ENCODE data around the gene MRPS31.
"Not testable (repeated sequence)": the region's sequence is repeated elsewhere in the genome, so short reads cannot be mapped to it uniquely, and the experiment has no call there.

MRPS31 gene

DNA sequence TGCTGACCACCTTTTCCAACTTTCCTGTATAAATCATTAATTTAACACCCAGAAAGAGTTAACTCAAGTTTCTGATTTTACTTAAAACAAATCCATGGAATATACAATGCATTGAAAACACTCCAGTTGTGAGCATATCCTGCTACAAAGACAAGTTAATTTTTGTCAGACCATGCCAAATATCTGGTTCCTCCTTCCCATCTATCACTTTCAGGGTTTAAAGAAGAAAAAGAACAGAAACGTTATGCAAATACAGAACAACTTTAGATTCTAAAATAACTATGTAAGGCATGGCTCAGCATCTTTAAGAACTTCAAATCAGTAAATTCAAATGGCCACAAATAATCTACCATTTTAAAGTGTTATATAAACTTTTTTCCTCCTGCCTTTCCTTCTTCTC, 14.9 kb downstream of the MRPS31 start:
- no peak overlapping the region for H3K4me3 ChIP-seq
- H3K27me3 ChIP-seq, result no peaks in the 10 kb centered on the region
- TF ChIP-seq Cebpa-rat (IDR thresholded peaks at IDR 0.05), result no peak
- H3K36me3 ChIP-seq, result peaks cover 62 to 99% (median 92%) of the 10 kb centered on the region in 11 experiments
- no peaks in the 10 kb centered on the region for H3K4me1 ChIP-seq
- no peak overlapping the region for H3K9ac ChIP-seq
- H3K27ac ChIP-seq, result no peak overlapping the region
- H3K4me2 ChIP-seq, result no peak overlapping the region
- no peaks in the 10 kb centered on the region for H3K9me3 ChIP-seq (replicated peaks in 1 of 11)
- no peaks in the 10 kb centered on the region; a peak in 1 of 22 replicates for H4K20me1 ChIP-seq

DNA sequence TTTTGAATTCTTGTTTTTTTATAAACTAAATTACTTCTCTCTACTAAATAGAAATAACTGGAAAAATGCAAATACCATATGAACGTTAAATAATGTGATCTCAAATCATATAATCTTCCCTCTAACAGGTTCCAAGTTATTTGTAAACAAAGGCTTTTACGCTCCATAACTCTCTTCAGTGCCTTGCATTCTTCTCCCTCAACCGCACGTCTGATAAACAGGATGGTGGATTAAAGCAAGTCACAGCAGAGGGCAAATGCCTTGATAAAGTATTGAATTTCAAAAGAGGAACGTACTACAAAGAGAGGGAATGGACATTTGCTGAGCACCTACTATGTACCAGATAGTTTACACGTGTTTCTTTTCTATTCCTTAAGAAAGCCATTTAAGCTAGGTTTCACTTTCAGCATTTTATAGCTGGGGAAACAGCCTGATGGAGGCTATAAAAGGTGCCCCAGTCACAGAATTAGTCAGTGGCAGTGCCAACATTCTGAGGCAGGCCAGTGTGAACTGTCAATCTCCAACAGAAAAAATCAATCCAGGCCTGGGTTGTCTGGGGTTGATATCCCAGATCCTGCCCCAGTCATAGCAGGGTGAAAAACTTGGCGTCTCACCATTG, 15.8 kb downstream of the MRPS31 start:
- H3K36me3 ChIP-seq, result peaks cover 58 to 94% (median 87%) of the 10 kb centered on the region in 11 experiments
- no peak overlapping the region for H3K27ac ChIP-seq
- no peak overlapping the region for H3K4me3 ChIP-seq
- no peaks in the 10 kb centered on the region for H3K27me3 ChIP-seq
- H3K4me2 ChIP-seq, result no peak overlapping the region
- H3K9me3 ChIP-seq (replicated peaks in 1 of 11), result no peaks in the 10 kb centered on the region
- no peak overlapping the region for H3K9ac ChIP-seq
- H3K4me1 ChIP-seq, result no peaks in the 10 kb centered on the region
- no peaks in the 10 kb centered on the region; a peak in 1 of 22 replicates for H4K20me1 ChIP-seq
- no peak for TF ChIP-seq Cebpa-rat (IDR thresholded peaks at IDR 0.05)

DNA sequence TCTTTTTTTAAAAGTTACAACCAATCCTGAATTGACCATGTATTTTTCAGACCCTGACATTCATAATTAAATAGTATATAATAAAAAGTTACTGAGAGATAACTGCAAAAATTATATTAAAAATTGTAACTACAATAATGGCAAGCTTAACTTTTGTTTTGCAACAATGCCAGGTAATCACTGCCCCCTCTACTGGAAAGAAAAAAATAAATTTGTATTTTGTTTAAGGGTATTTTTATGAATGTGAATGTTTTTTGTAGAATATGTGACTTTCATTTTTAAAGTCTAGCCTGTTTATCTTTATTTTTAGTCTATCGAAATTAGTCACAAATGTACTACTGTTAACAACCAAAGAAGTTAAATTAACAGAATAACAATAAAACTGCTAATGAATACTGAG, 21.7 kb downstream of the MRPS31 start:
- TF ChIP-seq Cebpa-rat (IDR thresholded peaks at IDR 0.05), result no peak
- no peak overlapping the region for H3K4me2 ChIP-seq
- H3K27me3 ChIP-seq, result no peaks in the 10 kb centered on the region
- H3K27ac ChIP-seq, result no peak overlapping the region
- H3K9me3 ChIP-seq (replicated peaks in 1 of 11), result no peaks in the 10 kb centered on the region
- H3K36me3 ChIP-seq, result peaks cover 34 to 87% (median 78%) of the 10 kb centered on the region in 11 experiments
- no peak overlapping the region for H3K9ac ChIP-seq
- no peaks in the 10 kb centered on the region for H3K4me1 ChIP-seq
- no peaks in the 10 kb centered on the region for H4K20me1 ChIP-seq
- H3K4me3 ChIP-seq, result no peak overlapping the region

DNA sequence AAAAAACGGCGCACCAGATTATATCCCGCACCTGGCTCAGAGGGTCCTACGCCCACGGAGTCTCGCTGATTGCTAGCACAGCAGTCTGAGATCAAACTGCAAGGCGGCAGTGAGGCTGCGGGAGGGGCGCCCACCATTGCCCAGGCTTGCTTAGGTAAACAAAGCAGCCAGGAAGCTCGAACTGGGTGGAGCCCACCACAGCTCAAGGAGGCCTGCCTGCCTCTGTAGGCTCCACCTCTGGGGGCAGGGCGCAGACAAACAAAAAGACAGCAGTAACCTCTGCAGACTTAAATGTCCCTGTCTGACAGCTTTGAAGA, 35.8 kb downstream of the MRPS31 start:
- not testable (repeated sequence) for H4K20me1 ChIP-seq; H3K4me3 ChIP-seq; H3K27ac ChIP-seq; H3K4me2 ChIP-seq; H3K9ac ChIP-seq; H3K27me3 ChIP-seq; H3K4me1 ChIP-seq; H3K9me3 ChIP-seq (replicated peaks in 1 of 11)
- peaks cover 4 to 43% (median 30%) of the 10 kb centered on the region in 11 experiments; a peak in 20 of 22 replicates for H3K36me3 ChIP-seq

DNA sequence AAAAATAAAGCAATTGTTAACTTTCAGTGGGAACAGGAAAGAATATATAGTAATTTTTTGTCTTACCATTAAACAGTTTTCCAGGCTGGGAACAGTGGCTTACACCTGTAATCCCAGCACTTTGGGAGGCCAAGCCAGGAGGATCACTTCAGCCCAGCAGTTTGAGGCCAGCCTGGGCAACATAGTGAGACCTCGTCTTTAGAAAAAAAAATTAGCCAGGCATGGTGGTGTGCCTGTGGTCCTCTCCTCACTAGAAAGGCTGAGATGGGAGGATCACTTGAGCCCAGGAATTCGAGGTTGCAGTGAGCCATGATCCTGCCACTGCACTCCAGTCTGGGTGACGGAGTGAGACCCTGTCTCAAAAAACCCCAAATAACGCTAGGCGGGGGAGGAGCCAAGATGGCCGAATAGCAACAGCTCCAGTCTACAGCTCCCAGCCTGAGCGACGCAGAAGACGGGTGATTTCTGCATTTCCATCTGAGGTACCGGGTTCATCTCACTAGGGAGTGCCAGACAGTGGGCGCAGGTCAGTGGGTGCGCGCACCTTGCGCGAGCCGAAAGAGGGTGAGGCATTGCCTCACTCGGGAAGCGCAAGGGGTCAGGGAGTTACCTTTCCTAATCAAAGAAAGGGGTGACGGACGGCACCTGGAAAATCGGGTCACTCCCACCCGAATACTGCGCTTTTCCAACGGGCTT, 36.3 kb downstream of the MRPS31 start:
- not testable (repeated sequence) for H3K4me2 ChIP-seq; H3K9ac ChIP-seq; H3K9me3 ChIP-seq (replicated peaks in 1 of 11); H3K27me3 ChIP-seq; H3K4me1 ChIP-seq; H3K4me3 ChIP-seq; H4K20me1 ChIP-seq; H3K27ac ChIP-seq
- H3K36me3 ChIP-seq, result peaks cover 9 to 48% (median 32%) of the 10 kb centered on the region in 11 experiments; a peak in 20 of 22 replicates

DNA sequence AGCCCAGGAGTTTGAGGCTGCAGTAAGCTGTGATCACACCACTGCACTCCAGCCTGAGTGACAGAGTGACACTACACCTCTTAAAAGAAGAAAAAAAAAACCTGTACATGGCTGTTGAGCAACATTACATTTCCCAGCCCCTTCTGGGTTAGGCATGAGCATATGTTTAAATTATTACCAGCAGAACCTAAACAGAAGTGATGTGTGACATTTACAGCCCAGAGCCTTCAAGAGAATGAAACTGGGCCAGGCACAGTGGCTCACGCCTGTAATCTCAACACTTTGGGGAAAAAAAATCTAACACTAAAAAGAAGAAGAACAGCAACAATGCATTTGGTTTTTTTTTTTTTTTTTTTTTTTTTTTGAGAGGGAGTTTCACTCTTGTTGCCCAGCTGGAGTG, 38.3 kb downstream of the MRPS31 start:
- Histone ChIP-seq H3K27me3 (no peaks in the 10 kb centered on the region), H3K4me2 (no peak overlapping the region), H3K36me3 (peaks cover 22 to 65% (median 49%) of the 10 kb centered on the region in 11 experiments), H4K20me1 (no peaks in the 10 kb centered on the region), H3K27ac (no peak overlapping the region), H3K4me1 (no peaks in the 10 kb centered on the region), H3K9me3 (replicated peaks in 1 of 11) (no peaks in the 10 kb centered on the region), H3K9ac (no peak overlapping the region), H3K4me3 (no peak overlapping the region)
- TF ChIP-seq Cebpa-rat (IDR thresholded peaks at IDR 0.05), result no peak

DNA sequence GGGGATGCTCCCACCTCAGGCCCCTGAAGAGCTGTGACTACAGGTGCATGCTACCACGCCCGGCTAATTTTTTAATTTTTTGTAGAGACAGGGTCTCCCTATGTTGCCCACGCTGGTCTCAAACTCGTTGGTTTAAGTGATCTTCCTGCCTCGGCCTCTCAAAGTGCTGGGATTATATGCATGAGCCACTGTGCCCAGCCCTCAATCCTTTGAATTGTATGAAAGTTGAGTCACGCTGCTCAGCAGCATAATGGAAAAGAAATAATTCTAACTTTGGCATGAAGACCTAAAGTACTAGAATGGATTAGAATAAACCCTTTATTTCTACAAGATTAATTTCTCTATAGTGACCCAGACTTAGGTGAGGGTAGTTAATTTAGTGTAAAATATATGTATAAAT, 42.4 kb downstream of the MRPS31 start:
- H3K9me3 ChIP-seq (replicated peaks in 1 of 11), result no peaks in the 10 kb centered on the region
- H3K36me3 ChIP-seq, result peaks cover 29 to 81% (median 52%) of the 10 kb centered on the region in 11 experiments
- no peak for TF ChIP-seq Cebpa-rat (IDR thresholded peaks at IDR 0.05)
- H3K4me2 ChIP-seq, result no peak overlapping the region
- no peaks in the 10 kb centered on the region for H3K4me1 ChIP-seq
- H3K4me3 ChIP-seq, result no peak overlapping the region
- H3K27ac ChIP-seq, result no peak overlapping the region
- H4K20me1 ChIP-seq, result no peaks in the 10 kb centered on the region
- H3K9ac ChIP-seq, result no peak overlapping the region
- no peaks in the 10 kb centered on the region for H3K27me3 ChIP-seq

DNA sequence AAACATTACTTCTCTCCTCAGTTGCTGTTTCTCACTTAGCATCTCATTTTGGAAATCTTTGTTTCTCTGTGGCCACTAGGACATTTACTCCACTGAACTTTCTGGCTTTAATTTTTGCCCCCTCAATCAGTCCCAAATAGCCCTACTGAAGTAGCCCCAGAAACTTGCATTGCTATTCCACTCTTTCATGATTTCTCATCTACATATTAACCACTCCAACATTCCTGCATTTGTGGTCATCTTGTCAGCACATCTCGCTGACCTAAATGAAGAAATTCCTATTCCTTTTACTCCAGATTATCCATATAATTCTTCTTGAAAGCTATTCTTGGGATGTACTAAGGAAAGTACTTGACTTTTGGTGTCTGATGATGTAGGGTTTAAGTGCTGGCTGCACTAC, 56.6 kb downstream of the MRPS31 start:
- Histone ChIP-seq H3K9me3 (replicated peaks in 1 of 11) (peaks cover 17 to 39% (median 23%) of the 10 kb centered on the region in 11 experiments), H3K36me3 (peaks cover 31 to 70% (median 45%) of the 10 kb centered on the region in 11 experiments)
- H3K27me3 ChIP-seq, H3K27ac ChIP-seq, H3K4me3 ChIP-seq, H3K4me1 ChIP-seq, H3K9ac ChIP-seq, H3K4me2 ChIP-seq, H4K20me1 ChIP-seq: not testable (repeated sequence)

DNA sequence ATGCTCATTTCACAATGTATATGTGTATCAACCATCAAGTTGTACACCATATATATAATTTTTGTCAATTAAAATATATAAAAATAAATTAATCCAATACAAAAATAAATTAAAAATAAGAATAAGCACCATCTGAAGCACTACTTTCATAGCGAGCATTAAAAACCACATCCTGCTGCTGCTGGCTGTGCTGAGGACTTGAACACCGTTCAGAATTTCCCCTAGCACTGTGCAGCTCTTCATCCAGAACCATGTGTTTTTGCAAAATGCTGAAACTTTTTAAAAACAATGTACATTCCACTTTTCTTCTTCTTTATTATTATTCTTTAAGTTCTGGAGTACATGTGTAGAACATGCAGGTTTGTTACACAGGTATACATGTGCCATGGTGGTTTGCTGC, 64.6 kb downstream of the MRPS31 start:
- Histone ChIP-seq H3K4me1 (no peaks in the 10 kb centered on the region), H4K20me1 (no peaks in the 10 kb centered on the region), H3K27ac (no peak overlapping the region), H3K9ac (no peak overlapping the region), H3K27me3 (no peaks in the 10 kb centered on the region), H3K36me3 (no peaks in the 10 kb centered on the region), H3K9me3 (replicated peaks in 1 of 11) (peaks cover 0 to 35% (median 15%) of the 10 kb centered on the region in 11 experiments; a peak in 15 of 22 replicates), H3K4me2 (no peak overlapping the region), H3K4me3 (no peak overlapping the region)
- TF ChIP-seq Cebpa-rat (IDR thresholded peaks at IDR 0.05), result no peak

DNA sequence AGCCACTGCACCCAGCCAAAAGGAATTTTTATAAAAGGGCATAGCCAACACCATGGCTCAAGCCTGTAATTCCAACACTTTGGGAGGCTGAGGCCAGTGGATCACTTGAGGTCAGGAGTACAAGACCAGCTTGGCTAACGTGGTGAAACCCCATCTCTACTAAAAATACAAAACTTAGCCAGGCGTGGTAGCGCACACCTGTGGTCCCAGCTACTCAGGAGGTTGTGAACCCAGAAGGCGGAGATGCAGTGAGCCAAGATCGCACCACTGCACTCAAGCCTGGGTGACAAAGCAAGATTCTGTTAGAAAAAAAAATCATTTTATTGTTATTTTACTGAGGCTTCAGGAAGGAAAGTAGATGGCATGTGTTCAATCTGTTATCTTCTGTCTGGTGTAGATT, 73.3 kb downstream of the MRPS31 start:
- no peaks in the 10 kb centered on the region for H3K36me3 ChIP-seq
- no peak overlapping the region for H3K4me3 ChIP-seq
- no peak for TF ChIP-seq Cebpa-rat (IDR thresholded peaks at IDR 0.05)
- H4K20me1 ChIP-seq, result no peaks in the 10 kb centered on the region
- H3K27me3 ChIP-seq, result no peaks in the 10 kb centered on the region
- peaks cover 0 to 10% (median 0%) of the 10 kb centered on the region in 11 experiments; a peak in 4 of 22 replicates for H3K9me3 ChIP-seq (replicated peaks in 1 of 11)
- 0 out of 20 replicates have a peak, but pooled peaks cover 0 to 3% (median 0%) of the 10 kb centered on the region in 10 experiments for H3K4me1 ChIP-seq
- H3K9ac ChIP-seq, result no peak overlapping the region
- no peak overlapping the region for H3K27ac ChIP-seq
- 0 out of 22 replicates have a peak overlapping the region, but pooled peaks of 2 of the 11 experiments have one; percentile 6 to 19 for H3K4me2 ChIP-seq
